IgD-negative memory B cell (primary cell): ENCODE data around the gene PKP4. TPM values are rescaled to one million over a fixed set of nuclear protein-coding genes. Genes with fewer than 3 reads are reported as not detected.

Source experiments
- H3K27ac Mint-ChIP-seq, 3 donors: one replicate each; pipeline ENCODE4 v1.8.0; 2020 to 2022; ENCODE audit warnings: mild to moderate bottlenecking in 3 of 3, mixed read lengths in 3 of 3, moderate library complexity in 1 of 3
- H3K27me3 Mint-ChIP-seq: one replicate; pipeline ENCODE4 v1.8.0; 2021; ENCODE audit warnings: mixed read lengths
- H3K36me3 Mint-ChIP-seq: one replicate; pipeline ENCODE4 v1.8.0; 2020; ENCODE audit warnings: mild to moderate bottlenecking, mixed read lengths
- H3K4me1 Mint-ChIP-seq, 3 donors: one replicate each; pipeline ENCODE4 v1.8.0; 2020 to 2022; ENCODE audit warnings: mixed read lengths in 3 of 3, mild to moderate bottlenecking in 1 of 3
- H3K4me3 Mint-ChIP-seq, 4 donors: one replicate each; pipeline ENCODE4 v1.8.0; 2020 to 2022; ENCODE audit warnings: mild to moderate bottlenecking in 4 of 4, mixed read lengths in 4 of 4, moderate library complexity in 3 of 4
- H3K9me3 Mint-ChIP-seq, 3 donors: one replicate each; pipeline ENCODE4 v1.8.0; 2020 to 2021; ENCODE audit warnings: mixed read lengths in 3 of 3, mild to moderate bottlenecking in 1 of 3
- polyA plus RNA-seq: library from polyadenylated mRNA; unstranded; fragments of 300-500 nt; fragmentation: Illumina TruSeq; gene quantifications from one replicate; pipeline ENCODE4 v1.2.3, GENCODE V29; 2021

The PKP4 gene
- polyA plus RNA-seq, 1 donor from 2014 or later, result 0.45 TPM

GRCh38 chr2:158482594-158482993 is 25.8 kb downstream of the PKP4 start:
- H3K27me3 Mint-ChIP-seq, result no peaks in the 10 kb centered on the region
- H3K9me3 Mint-ChIP-seq, result peaks cover 0 to 2% (median 2%) of the 10 kb centered on the region in 3 donors
- no peaks in the 10 kb centered on the region for H3K4me1 Mint-ChIP-seq
- H3K4me3 Mint-ChIP-seq, result no peak overlapping the region
- H3K36me3 Mint-ChIP-seq, result peaks cover 2% of the 10 kb centered on the region
- H3K27ac Mint-ChIP-seq, result no peak overlapping the region

GRCh38 chr2:158484892-158485556 is 28.3 kb downstream of the PKP4 start:
- H3K4me1 Mint-ChIP-seq, result peaks cover 0 to 1% (median 0%) of the 10 kb centered on the region in 3 donors
- no peak overlapping the region for H3K4me3 Mint-ChIP-seq
- H3K27me3 Mint-ChIP-seq, result no peaks in the 10 kb centered on the region
- H3K36me3 Mint-ChIP-seq, result peaks cover 2% of the 10 kb centered on the region
- H3K27ac Mint-ChIP-seq, result no peak overlapping the region
- peaks cover 0 to 2% (median 2%) of the 10 kb centered on the region in 3 donors for H3K9me3 Mint-ChIP-seq

DNA sequence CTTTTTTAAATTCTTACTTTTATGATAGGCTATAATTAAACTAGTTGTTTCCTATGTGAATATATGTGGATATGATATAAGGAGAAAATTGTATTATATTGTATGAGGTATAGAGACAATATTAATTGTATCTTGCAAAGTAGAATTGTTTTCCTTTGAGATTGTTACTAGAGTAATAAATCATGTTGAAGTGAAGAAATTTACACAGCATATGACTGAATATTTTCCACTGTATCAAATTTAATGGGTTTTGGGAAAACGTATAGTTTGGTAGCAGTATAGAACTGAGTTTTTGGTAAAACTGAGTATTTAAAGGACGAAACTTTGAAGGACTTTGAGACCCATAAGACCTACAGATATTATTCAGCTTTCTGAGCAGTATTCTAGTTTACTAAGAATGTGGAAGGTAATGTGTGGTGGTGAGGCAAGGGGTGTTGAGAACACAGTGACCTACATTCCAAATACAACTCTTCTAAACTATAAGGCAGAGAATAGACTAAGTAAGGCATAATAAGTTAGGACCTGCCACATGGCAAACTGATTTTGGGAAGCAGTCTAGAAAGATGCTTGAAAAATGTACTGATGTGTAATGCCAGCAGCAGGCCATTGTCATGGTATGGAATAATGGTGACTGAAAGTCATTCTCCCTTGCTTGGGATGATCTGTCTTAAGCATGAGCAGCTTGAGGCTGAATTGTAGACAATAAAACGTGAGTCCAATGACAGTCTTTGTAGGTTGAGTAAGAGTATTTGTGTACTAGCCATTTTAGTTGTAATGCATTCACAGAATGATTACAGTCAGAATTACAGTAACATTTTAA is 29.6 kb downstream of the PKP4 start:
- H3K27me3 Mint-ChIP-seq, result no peaks in the 10 kb centered on the region

DNA sequence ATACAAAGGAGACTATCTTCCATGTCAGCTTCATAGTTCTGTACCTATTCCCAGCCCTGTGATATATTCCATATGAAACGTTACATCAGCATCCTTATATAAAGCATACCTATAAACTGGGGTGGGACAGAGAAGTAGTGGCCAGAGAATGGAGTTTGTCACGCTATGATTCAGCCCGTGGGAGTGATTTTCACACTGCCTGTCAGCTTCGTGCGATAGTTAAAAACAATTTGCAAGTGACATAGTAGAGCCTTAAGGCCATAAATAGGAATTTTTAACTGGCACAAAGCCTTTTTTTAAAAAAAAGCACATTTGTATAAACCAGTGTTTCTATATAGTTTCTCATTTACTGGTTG is 30.2 kb downstream of the PKP4 start:
- H3K27me3 Mint-ChIP-seq, result no peaks in the 10 kb centered on the region
- H3K4me1 Mint-ChIP-seq, result peaks cover 0 to 1% (median 0%) of the 10 kb centered on the region in 3 donors
- H3K36me3 Mint-ChIP-seq, result peaks cover 2% of the 10 kb centered on the region
- peaks cover 0 to 2% (median 2%) of the 10 kb centered on the region in 3 donors for H3K9me3 Mint-ChIP-seq
- H3K4me3 Mint-ChIP-seq, result no peak overlapping the region
- no peak overlapping the region for H3K27ac Mint-ChIP-seq

More for the DNA sequence above, 29.6 kb downstream of the PKP4 start:
- Mint-ChIP-seq H3K4me1 (peaks cover 0 to 1% (median 0%) of the 10 kb centered on the region in 3 donors), H3K27ac (no peak overlapping the region), H3K9me3 (peaks cover 0 to 2% (median 2%) of the 10 kb centered on the region in 3 donors), H3K36me3 (peaks cover 2% of the 10 kb centered on the region), H3K4me3 (no peak overlapping the region)

- Mint-ChIP-seq H3K27ac (no peak overlapping the region), H3K9me3 (peaks cover 0 to 2% (median 2%) of the 10 kb centered on the region in 3 donors), H3K36me3 (no peaks in the 10 kb centered on the region), H3K27me3 (no peaks in the 10 kb centered on the region), H3K4me1 (peaks cover 0 to 1% (median 0%) of the 10 kb centered on the region in 3 donors), H3K4me3 (no peak overlapping the region)
These were observed 30.7 kb downstream of the PKP4 start for GRCh38 chr2:158487419-158487818.

GRCh38 chr2:158488442-158489216 is 31.9 kb downstream of the PKP4 start:
- H3K36me3 Mint-ChIP-seq, result no peaks in the 10 kb centered on the region
- H3K4me3 Mint-ChIP-seq, result no peak overlapping the region
- H3K9me3 Mint-ChIP-seq, result peaks cover 0 to 2% (median 0%) of the 10 kb centered on the region in 3 donors
- no peak overlapping the region for H3K27ac Mint-ChIP-seq
- peaks cover 0 to 1% (median 0%) of the 10 kb centered on the region in 3 donors for H3K4me1 Mint-ChIP-seq
- no peaks in the 10 kb centered on the region for H3K27me3 Mint-ChIP-seq

DNA sequence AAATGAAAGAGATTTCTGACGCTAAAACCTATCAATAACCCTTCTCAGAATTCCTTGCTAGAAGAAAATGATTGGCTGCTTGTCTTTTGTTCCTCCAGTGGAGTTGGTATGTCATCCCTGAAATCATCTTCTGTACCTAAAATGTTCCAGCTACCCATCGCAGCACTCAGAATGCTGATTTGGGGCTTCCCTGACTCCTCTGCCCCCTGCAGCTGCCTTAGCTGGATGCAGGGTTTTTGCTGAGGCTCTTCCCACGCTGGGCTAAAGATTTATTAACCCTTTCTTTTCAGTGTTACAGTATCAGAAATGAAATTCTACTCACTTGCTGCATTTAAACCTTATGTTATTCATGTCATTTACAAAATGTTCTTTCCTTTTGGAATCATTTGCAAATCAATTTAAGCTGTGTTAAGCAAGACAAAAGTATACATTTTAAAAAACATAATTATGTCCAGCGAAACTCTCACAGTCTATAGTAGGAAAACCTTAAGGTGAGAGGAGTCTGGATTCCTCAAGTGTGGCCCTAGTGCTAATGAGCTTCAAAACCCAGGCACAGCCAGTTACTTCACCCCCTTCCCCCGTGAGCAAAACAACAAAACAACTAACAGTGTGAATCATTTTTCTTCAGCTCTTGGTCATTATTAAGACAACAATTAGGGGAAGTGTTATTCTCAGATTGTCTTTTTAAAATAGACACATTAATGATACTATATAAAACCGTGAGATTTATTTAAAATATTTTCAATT is 32.8 kb downstream of the PKP4 start:
- H3K4me3 Mint-ChIP-seq, result peak overlapping the region in 1 of 4 donors; percentile 39
- H3K36me3 Mint-ChIP-seq, result no peaks in the 10 kb centered on the region
- no peak overlapping the region for H3K27ac Mint-ChIP-seq
- H3K27me3 Mint-ChIP-seq, result no peaks in the 10 kb centered on the region
- H3K4me1 Mint-ChIP-seq, result peaks cover 0 to 1% (median 0%) of the 10 kb centered on the region in 3 donors
- H3K9me3 Mint-ChIP-seq, result no peaks in the 10 kb centered on the region

DNA sequence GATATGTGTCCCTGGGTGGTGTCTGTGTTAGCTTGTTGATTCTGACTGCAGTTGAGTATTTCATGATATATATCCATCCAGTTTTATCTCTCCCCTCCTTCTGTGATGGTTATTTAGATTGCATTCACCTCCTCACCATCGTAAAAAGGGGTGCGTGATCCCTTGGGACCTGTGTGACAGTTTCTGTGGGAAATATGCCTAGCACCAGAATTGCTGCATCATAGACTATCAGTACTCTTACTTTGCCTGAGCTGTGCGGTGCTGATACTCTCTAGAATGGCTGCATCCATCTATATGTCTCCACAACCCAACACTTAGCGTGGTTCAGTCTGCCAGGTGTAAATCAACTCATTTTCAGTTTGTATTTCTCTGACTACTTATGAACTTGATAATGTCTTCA is 34.3 kb downstream of the PKP4 start:
- no peaks in the 10 kb centered on the region for H3K36me3 Mint-ChIP-seq
- H3K9me3 Mint-ChIP-seq, result no peaks in the 10 kb centered on the region
- peaks cover 0 to 1% (median 0%) of the 10 kb centered on the region in 3 donors for H3K4me1 Mint-ChIP-seq
- no peak overlapping the region for H3K27ac Mint-ChIP-seq
- H3K4me3 Mint-ChIP-seq, result no peak overlapping the region
- H3K27me3 Mint-ChIP-seq, result no peaks in the 10 kb centered on the region

- Mint-ChIP-seq H3K27ac (no peak overlapping the region), H3K4me3 (no peak overlapping the region)
These were observed 36.7 kb downstream of the PKP4 start for GRCh38 chr2:158493458-158493857.

GRCh38 chr2:158495175-158495574 is 38.4 kb downstream of the PKP4 start:
- H3K27ac Mint-ChIP-seq, result no peak overlapping the region
- H3K27me3 Mint-ChIP-seq, result no peaks in the 10 kb centered on the region

More at GRCh38 chr2:158493458-158493857, 36.7 kb downstream of the PKP4 start:
- H3K9me3 Mint-ChIP-seq, result peaks cover 0 to 2% (median 0%) of the 10 kb centered on the region in 3 donors
- H3K4me1 Mint-ChIP-seq, result peaks cover 0 to 1% (median 0%) of the 10 kb centered on the region in 3 donors
- no peaks in the 10 kb centered on the region for H3K27me3 Mint-ChIP-seq
- H3K36me3 Mint-ChIP-seq, result no peaks in the 10 kb centered on the region

GRCh38 chr2:158496986-158497385 is 40.2 kb downstream of the PKP4 start:
- Mint-ChIP-seq H3K4me3 (no peak overlapping the region), H3K27me3 (no peaks in the 10 kb centered on the region), H3K36me3 (no peaks in the 10 kb centered on the region), H3K4me1 (no peaks in the 10 kb centered on the region), H3K9me3 (peaks cover 0 to 2% (median 0%) of the 10 kb centered on the region in 3 donors), H3K27ac (no peak overlapping the region)

More at GRCh38 chr2:158495175-158495574, 38.4 kb downstream of the PKP4 start:
- Mint-ChIP-seq H3K4me1 (no peaks in the 10 kb centered on the region), H3K36me3 (no peaks in the 10 kb centered on the region), H3K9me3 (peaks cover 0 to 2% (median 0%) of the 10 kb centered on the region in 3 donors), H3K4me3 (no peak overlapping the region)

GRCh38 chr2:158497486-158497885 is 40.7 kb downstream of the PKP4 start:
- no peak overlapping the region for H3K27ac Mint-ChIP-seq
- no peaks in the 10 kb centered on the region for H3K27me3 Mint-ChIP-seq
- peaks cover 0 to 2% (median 0%) of the 10 kb centered on the region in 3 donors for H3K9me3 Mint-ChIP-seq
- no peak overlapping the region for H3K4me3 Mint-ChIP-seq
- H3K4me1 Mint-ChIP-seq, result no peaks in the 10 kb centered on the region
- no peaks in the 10 kb centered on the region for H3K36me3 Mint-ChIP-seq

GRCh38 chr2:158498043-158498748 is 41.4 kb downstream of the PKP4 start:
- Mint-ChIP-seq H3K36me3 (no peaks in the 10 kb centered on the region), H3K27ac (no peak overlapping the region), H3K4me1 (no peaks in the 10 kb centered on the region), H3K4me3 (no peak overlapping the region), H3K9me3 (peaks cover 0 to 2% (median 0%) of the 10 kb centered on the region in 3 donors), H3K27me3 (no peaks in the 10 kb centered on the region)

DNA sequence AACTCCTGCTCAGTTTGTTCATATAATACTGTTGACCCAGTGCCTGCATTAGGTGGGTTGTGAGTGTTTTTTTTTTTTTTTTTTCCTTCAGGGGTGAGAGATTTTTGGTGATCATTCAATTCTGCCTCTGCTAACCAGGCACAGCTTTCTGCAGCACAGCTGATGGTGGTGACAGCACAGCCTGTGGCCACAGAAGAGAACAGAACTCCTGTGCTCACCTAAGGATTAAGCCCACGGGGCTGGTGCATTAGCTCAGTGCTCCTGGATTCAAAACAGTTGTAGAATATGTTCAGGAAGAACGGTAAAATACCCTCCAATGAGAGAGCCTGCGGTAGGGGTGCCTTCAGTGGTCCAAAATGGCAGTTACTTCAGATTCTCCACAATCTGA is 42.0 kb downstream of the PKP4 start:
- peaks cover 0 to 2% (median 0%) of the 10 kb centered on the region in 3 donors for H3K9me3 Mint-ChIP-seq
- H3K27ac Mint-ChIP-seq, result no peak overlapping the region
- no peak overlapping the region for H3K4me3 Mint-ChIP-seq
- H3K27me3 Mint-ChIP-seq, result no peaks in the 10 kb centered on the region
- H3K4me1 Mint-ChIP-seq, result no peaks in the 10 kb centered on the region
- no peaks in the 10 kb centered on the region for H3K36me3 Mint-ChIP-seq
